ES-I3 (cell line): ENCODE data around the gene SGMS1.

Source experiments
- H3K36me3 ChIP-seq: 2 replicates; pipeline ENCODE4 v1.6.1; 2013; ENCODE audit warnings: mild to moderate bottlenecking, low read length, control low read depth, moderate library complexity; ENCODE audit not compliant: insufficient read depth
- H3K4me1 ChIP-seq: 2 replicates; pipeline ENCODE4 v1.6.1; 2013; ENCODE audit warnings: mild to moderate bottlenecking, control low read depth, low read length; ENCODE audit not compliant: insufficient read depth
- H3K9ac ChIP-seq: 2 replicates; pipeline ENCODE4 v1.6.1; 2013; ENCODE audit warnings: low read depth, mild to moderate bottlenecking, low read length, moderate library complexity
- H3K9me3 ChIP-seq: 2 replicates; pipeline ENCODE4 v1.6.1; 2013; ENCODE audit warnings: mild to moderate bottlenecking, low read length, moderate library complexity; ENCODE audit not compliant: control insufficient read depth, insufficient read depth

Gene SGMS1

DNA sequence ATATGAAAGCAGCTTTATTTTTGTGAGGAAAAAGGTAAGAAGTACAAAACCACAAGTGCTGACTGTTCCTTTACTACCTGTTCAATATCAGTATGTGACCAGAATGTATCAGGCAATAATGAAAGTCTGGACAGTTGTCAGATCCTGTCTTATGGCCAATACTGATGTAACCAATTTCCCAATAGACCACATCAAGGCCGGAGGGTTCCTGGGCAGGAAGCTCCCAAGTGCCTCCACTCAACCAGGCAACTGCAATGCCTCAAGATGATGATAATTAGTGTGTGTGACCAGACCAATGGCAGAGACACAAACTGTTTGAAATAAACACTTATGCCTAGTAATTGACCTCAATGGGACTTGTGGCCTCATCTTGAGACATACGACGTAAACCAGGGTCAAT, 223.1 kb downstream of the SGMS1 start:
- Histone ChIP-seq H3K4me1 (peaks cover 9% of the 10 kb centered on the region), H3K9me3 (no peaks in the 10 kb centered on the region), H3K36me3 (no peaks in the 10 kb centered on the region), H3K9ac (no peak overlapping the region)

DNA sequence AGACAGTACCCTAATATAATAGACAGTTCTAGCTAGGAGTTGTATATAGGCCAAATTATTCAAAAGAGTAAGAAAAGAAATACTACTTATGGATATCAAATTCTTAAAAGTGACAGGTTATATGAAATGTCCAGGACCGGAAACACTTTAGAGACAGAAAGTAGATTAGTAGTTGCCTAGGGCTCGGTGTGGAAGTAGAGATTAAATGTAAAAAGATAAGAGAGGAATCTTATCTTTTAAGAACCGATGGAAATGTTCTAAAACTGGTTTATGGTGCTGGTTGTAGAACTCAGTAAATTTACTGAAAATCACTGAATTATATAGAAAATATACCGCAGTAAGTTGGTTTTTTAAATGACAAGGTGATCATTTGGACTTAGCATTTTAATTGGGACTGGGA, 224.9 kb downstream of the SGMS1 start:
- Histone ChIP-seq H3K36me3 (no peaks in the 10 kb centered on the region), H3K9me3 (no peaks in the 10 kb centered on the region), H3K9ac (no peak overlapping the region), H3K4me1 (no peaks in the 10 kb centered on the region)

DNA sequence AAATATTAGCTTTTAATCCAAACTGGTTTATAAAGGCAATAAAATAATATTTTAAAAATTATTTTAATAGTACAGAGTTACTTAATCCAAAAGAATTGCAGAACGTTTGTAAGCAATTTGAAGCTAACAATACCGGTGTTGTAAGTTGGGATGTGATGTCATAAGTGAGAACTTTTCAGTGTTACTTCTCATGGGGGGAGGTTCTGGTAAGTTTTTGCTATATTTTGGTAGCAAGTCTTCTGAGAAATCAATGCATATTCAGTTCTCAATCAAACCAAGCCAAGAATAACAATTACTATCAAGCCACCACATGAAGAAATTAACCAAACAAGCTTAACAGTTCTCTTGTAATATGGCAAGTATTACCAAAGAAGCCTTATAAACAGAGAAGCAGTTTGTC, 225.4 kb downstream of the SGMS1 start:
- Histone ChIP-seq H3K36me3 (no peaks in the 10 kb centered on the region), H3K9ac (no peak overlapping the region), H3K4me1 (no peaks in the 10 kb centered on the region), H3K9me3 (no peaks in the 10 kb centered on the region)

DNA sequence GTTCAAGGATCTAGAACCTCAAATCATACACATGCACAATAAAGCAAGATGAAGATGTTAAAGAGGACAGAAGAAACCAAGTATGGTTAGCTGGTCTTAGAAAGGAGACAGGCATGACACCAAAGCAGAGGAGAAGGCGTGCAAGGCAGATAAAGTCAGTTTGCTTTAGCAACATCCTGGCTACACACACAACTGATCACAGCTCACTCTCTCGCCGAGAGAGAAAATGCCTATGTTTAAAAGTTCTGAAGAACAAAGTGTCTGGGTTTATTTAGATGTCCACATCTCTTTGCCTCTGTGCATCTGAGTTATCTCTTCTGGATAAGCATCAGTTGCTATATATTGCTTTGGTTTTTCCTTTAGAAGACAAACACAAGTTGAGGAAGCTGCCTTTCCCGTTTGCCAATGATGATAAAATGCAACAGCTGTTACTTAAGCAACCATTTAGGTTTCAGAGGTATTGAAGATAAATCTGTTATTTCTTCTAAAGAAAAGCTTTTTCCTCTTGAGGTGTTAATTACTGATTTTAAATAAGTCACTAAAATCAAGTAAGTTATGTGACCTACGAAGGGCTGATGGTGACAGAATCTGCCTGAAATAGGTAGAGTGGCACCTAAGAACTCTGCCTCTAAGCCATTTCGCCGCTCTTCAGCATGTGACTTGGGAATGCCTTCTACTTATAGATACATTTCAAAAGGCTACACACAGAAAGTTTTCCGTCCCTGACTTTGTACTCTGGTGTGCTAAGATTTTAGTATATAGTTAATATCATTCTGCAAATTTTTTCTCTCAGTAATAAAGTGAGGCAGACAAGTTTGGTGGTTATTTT, 226.2 kb downstream of the SGMS1 start:
- Histone ChIP-seq H3K9me3 (no peaks in the 10 kb centered on the region), H3K36me3 (no peaks in the 10 kb centered on the region), H3K9ac (no peak overlapping the region), H3K4me1 (no peaks in the 10 kb centered on the region)

DNA sequence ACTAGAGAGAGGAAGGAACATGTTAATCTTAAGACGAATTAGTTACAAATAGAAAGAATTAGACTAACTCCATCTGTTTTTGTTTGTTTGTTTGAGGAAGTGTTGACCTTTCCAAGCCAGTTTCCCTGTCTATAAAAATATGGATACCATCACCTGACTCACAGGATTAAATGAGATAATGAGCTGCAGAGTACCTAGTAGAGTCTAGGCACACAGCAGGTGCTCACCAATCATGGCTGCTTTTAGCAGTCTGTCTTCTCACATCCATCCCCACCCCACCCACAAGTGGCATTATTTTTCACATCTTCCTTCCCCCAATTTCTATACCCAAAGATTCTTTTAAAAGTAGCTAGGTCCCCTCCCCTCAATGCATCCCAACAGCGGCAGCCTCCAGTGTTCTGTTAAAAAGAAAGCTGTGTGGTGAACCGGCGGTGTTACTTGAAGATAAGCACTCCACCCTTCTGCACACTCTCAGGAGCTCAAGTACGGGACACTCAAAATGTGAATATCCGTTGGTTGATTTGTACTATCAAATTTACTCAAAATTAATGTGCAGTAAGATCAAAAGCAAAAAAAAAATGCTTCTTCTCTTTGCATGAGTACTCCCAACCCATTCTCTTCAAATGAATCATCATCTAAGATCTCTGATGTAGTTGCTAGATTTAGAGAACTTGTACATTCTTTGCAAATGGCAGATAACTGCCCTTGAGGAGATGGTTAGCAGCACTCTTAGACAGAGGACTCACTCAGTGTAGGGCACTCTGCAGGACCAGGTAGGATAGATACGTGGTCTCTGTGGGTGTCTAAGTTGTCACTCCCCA, 227.1 kb downstream of the SGMS1 start:
- Histone ChIP-seq H3K36me3 (no peaks in the 10 kb centered on the region), H3K9ac (no peak overlapping the region), H3K9me3 (no peaks in the 10 kb centered on the region), H3K4me1 (peaks cover 1% of the 10 kb centered on the region; the same call in 1 of the 2 replicates)

DNA sequence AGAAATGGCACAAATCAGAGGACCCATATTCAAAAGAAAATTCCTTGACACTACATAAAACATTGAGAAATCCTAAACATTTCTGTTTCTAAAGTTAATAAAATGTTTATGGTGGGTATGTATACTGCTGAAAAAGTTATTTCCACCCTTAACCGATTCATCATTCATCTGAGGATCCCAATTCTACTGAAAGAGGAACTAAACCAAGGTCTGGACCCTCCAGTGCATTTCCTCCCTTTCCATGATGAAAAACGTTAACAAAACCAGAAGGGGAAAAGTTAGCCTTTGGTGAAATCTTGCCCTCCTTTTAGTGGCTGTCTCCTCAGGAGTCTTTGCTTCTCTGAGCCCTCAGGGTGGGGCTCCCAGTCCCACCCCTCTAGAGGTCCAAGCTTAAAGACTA, 227.9 kb downstream of the SGMS1 start:
- Histone ChIP-seq H3K9me3 (no peaks in the 10 kb centered on the region), H3K36me3 (no peaks in the 10 kb centered on the region), H3K4me1 (peaks cover 8% of the 10 kb centered on the region; the same call in 1 of the 2 replicates), H3K9ac (no peak overlapping the region)

DNA sequence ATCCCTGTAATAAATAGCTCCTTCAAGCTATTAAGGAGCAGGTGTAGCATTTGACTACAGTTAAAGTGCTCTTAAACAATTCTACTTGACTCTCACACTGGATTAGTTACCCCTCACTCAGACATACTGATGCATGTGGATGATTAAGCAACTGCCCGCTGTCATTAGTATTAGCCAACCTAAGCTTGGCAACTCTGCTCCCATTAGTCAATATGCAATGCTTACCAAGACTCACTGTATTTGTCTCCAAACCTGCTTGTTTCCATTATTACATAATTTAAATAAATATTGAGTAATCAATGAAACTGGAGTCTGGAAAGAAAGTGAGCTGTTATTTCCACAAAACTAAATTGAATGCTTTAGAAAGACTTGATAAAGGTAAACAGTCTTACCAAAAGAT, 228.5 kb downstream of the SGMS1 start:
- H3K4me1 ChIP-seq: peaks cover 8% of the 10 kb centered on the region; the same call in 1 of the 2 replicates
- no peaks in the 10 kb centered on the region for H3K9me3 ChIP-seq
- no peaks in the 10 kb centered on the region for H3K36me3 ChIP-seq
- no peak overlapping the region for H3K9ac ChIP-seq

DNA sequence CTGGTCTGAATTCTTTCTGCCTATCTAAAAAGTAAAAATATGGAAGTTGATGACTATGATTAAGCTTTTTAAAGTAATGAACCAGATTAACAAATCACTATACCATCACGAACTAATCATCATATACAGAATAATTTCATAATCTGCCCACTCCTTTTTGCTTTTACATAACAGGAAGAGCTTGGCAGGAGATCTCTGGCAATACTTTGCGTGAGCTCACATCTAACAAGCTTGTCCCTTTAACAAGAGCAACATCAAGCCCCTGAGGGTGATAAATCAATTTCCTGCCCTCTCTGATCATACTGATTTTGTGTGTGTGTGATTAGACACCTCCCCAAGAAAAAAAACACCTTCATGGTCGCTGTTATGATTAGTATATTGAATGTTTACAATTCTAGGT, 228.9 kb downstream of the SGMS1 start:
- Histone ChIP-seq H3K4me1 (peaks cover 8% of the 10 kb centered on the region; the same call in 1 of the 2 replicates), H3K9ac (no peak overlapping the region), H3K9me3 (no peaks in the 10 kb centered on the region), H3K36me3 (no peaks in the 10 kb centered on the region)

DNA sequence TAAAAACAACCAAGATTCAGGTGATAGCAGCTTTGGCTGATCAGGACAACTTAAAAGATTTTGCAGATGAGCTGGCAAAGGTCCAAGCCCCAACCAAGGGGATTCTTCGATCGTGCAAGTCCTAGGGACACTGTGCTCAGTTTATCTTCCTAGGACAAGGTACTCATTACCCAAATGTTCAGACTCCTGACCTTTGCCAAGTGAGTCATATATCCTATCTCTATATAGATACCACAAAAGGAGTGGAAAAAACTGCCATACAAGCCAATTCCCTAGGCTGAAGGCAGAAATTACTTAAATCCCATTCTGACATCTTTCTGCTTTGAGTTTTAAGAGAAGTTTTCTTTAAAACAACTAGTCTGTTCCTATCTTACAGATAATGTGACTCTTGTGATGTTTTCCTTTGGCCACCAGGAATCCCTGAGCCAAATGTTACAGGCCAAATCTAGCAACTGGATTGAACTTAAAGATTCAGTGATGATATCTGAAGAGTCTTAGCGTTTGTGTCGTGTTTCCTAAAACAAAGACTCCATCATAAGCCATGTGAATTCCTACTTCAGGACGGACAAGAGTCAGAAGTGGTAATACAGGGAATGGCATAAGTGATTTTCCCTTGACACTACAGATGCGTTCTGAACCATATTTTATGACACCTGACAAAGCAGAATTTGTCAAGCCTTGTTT, 229.8 kb downstream of the SGMS1 start:
- H3K9me3 ChIP-seq: no peaks in the 10 kb centered on the region
- H3K36me3 ChIP-seq: no peaks in the 10 kb centered on the region
- H3K9ac ChIP-seq: no peak overlapping the region
- peaks cover 8% of the 10 kb centered on the region; the same call in 1 of the 2 replicates for H3K4me1 ChIP-seq

DNA sequence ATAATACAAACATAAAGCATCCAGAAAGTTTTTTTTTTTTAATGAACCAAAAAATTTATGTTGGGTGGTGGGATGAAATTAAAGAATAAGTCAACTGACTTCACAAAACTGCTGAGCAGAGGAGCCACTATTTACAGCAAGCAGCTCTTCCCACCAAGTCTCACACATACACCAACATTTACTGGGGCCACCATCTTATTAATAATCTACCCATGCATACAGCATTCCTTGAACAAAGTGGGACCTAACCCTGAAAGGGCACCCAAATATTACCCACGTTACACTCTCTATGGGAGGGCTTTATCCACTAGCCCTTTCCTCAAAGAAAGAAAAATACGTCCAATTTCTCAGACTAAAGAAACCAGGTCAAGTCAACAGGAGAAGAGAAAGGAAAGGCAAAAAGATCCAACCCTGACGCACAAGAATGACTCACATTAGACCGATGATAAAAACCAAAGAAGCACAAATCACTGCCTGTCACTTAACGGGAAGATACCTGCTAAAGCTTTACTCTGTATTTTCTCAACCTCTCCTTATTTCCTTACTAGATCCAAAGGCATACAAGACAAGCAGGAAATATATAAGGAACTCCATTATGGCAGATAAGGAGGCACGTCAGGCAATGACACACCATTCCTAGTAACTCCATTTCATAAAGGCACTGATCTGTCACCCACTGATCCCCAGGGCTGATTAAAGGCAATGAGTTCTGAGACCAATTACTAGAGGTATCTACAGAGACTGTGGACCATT, 230.6 kb downstream of the SGMS1 start:
- Histone ChIP-seq H3K9me3 (no peaks in the 10 kb centered on the region), H3K4me1 (peaks cover 8% of the 10 kb centered on the region; the same call in 1 of the 2 replicates), H3K9ac (no peak overlapping the region), H3K36me3 (no peaks in the 10 kb centered on the region)

DNA sequence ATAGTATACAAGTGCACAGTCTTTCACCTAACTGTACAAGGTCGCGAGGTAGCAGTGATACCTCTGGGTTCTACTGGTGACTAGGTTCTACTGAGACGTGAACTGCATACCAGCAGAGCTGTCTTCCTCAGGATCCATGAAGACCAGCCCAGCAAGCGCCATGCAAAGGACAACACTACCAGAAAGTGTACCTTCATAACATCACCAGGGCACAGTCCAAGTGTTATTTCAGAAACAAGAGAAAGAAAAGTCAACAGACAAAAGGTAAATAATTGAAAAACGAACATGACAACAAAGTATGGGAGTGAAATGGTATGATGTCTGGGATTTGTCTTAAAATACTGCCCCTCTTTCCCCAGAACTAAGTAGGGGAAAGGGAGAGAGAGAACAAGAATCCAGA, 231.3 kb downstream of the SGMS1 start:
- no peak overlapping the region for H3K9ac ChIP-seq
- H3K4me1 ChIP-seq: peaks cover 8% of the 10 kb centered on the region; the same call in 1 of the 2 replicates
- no peaks in the 10 kb centered on the region for H3K36me3 ChIP-seq
- no peaks in the 10 kb centered on the region for H3K9me3 ChIP-seq

DNA sequence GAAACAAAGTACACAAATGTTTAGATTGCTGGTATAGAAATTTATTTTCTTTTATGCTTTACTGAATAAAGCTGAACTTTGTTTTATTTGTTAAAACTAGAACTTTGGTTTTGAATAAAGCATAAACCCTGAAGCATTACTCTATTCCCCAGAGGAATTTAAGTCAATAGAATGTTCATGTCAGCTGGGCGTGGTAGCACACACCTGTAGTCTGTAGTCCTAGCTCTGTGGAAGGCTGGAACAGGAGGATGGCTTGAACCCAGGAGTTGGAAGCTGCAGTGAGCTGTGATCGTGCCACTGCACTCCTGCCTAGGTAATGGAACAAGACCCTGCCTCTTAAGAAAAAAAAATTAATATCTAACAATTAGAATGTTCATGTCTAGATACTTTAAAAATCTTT, 233.5 kb downstream of the SGMS1 start:
- H3K9me3 ChIP-seq: no peaks in the 10 kb centered on the region
- peaks cover 16% of the 10 kb centered on the region; the same call in 1 of the 2 replicates for H3K4me1 ChIP-seq
- H3K9ac ChIP-seq: no peak overlapping the region
- no peaks in the 10 kb centered on the region for H3K36me3 ChIP-seq

DNA sequence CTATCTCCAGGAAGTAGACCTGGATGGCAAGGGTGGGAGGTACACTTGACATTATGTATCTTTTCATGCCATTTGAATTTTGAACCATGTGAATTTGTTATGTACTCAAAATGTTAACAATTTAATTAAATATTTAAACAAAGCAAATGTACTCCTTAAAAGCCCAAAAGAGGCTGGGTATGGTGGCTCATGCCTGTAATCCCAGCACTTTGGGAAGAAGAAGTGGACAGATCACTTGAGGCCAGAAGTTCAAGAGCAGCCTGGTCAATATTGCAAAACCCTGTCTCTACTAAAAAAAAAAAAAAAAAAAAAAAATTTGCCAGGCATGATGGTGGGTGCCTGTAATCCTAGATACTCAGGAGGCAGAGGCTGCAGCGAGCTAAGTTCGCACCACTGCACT, 235.6 kb downstream of the SGMS1 start:
- Histone ChIP-seq H3K36me3 (no peaks in the 10 kb centered on the region), H3K9ac (no peak overlapping the region), H3K4me1 (peaks cover 16% of the 10 kb centered on the region; the same call in 1 of the 2 replicates), H3K9me3 (no peaks in the 10 kb centered on the region)

DNA sequence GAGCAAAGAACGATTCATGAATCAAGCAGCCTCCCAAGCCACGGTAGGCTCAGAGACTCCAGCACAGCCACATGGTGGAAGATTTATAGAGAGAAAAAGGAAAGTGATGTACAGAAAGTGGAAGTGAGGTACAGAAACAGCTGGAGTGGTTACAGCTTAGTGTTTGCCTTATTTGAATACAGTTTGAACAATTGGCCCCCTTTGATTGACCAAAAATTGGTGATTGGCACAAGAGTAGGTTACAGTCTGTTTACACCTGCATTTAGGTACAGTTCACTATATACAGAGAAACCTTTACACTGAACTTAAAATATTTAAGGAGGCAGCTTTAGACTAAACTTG, 236.1 kb downstream of the SGMS1 start:
- Histone ChIP-seq H3K4me1 (peaks cover 16% of the 10 kb centered on the region), H3K36me3 (no peaks in the 10 kb centered on the region), H3K9ac (no peak overlapping the region), H3K9me3 (no peaks in the 10 kb centered on the region)
